Breast epithelium (tissue), 3 donors: ENCODE results near the gene DMRT3.

Experiments
- CTCF ChIP-seq, 3 donors: fragments of 450-650 bp; IDR thresholded peaks; one replicate each; pipeline ENCODE4 v1.5.1; 2016 to 2017; ENCODE audit warnings: antibody characterized with exemption in 3 of 3, mild to moderate bottlenecking in 3 of 3, moderate library complexity in 3 of 3
- POLR2A ChIP-seq: fragments of 450-650 bp; IDR thresholded peaks from one replicate; pipeline ENCODE4 v1.6.1; 2016; ENCODE audit warnings: antibody characterized with exemption, mild to moderate bottlenecking, moderate library complexity

GRCh38 chr9:1002678-1003077 lies 26.2 kb downstream of the DMRT3 start:
- no peak for TF ChIP-seq POLR2A
- no peak for TF ChIP-seq CTCF (IDR thresholded peaks at IDR 0.05)
